IPS-18c (cell line): ENCODE results near the gene RAET1E.
"Not testable (repeated sequence)": the region's sequence is repeated elsewhere in the genome, so short reads cannot be mapped to it uniquely, and the experiment has no call there.

Experiments
- H3K4me3 ChIP-seq: 2 replicates; pipeline ENCODE4 v1.7.0; 2013; ENCODE audit warnings: low read depth, mild to moderate bottlenecking, low read length, moderate library complexity; ENCODE audit not compliant: insufficient read depth
- H3K9me3 ChIP-seq: one replicate; pipeline ENCODE4 v1.6.1; 2013; ENCODE audit warnings: mild to moderate bottlenecking, low read length, moderate library complexity; ENCODE audit not compliant: control insufficient read depth, insufficient read depth

Gene RAET1E

GRCh38 chr6:149860834-149861602, 36.9 kb downstream of the RAET1E start:
- H3K9me3 ChIP-seq, result no peaks in the 10 kb centered on the region

GRCh38 chr6:149860513-149860833, 37.4 kb downstream of the RAET1E start:
- Histone ChIP-seq H3K4me3 (no peak overlapping the region), H3K9me3 (no peaks in the 10 kb centered on the region)

More at GRCh38 chr6:149860834-149861602, 36.9 kb downstream of the RAET1E start:
- no peak overlapping the region for H3K4me3 ChIP-seq

GRCh38 chr6:149859938-149860337, 38.0 kb downstream of the RAET1E start:
- Histone ChIP-seq H3K9me3 (no peaks in the 10 kb centered on the region), H3K4me3 (no peak overlapping the region)

- no peaks in the 10 kb centered on the region for H3K9me3 ChIP-seq
- H3K4me3 ChIP-seq, result no peak overlapping the region
These were observed 38.5 kb downstream of the RAET1E start for GRCh38 chr6:149859368-149859767.

GRCh38 chr6:149857541-149857940, 40.4 kb downstream of the RAET1E start:
- Histone ChIP-seq H3K4me3 (no peak overlapping the region), H3K9me3 (no peaks in the 10 kb centered on the region)

GRCh38 chr6:149856256-149856994, 41.5 kb downstream of the RAET1E start:
- Histone ChIP-seq H3K9me3 (no peaks in the 10 kb centered on the region), H3K4me3 (no peak overlapping the region)

GRCh38 chr6:149855741-149856140, 42.2 kb downstream of the RAET1E start:
- no peak overlapping the region for H3K4me3 ChIP-seq
- H3K9me3 ChIP-seq, result no peaks in the 10 kb centered on the region

- Histone ChIP-seq H3K9me3 (no peaks in the 10 kb centered on the region), H3K4me3 (no peak overlapping the region)
These were observed 42.8 kb downstream of the RAET1E start for GRCh38 chr6:149855040-149855654.

GRCh38 chr6:149854532-149854931, 43.4 kb downstream of the RAET1E start:
- no peak overlapping the region for H3K4me3 ChIP-seq

GRCh38 chr6:149854017-149854416, 43.9 kb downstream of the RAET1E start:
- not testable (repeated sequence) for H3K9me3 ChIP-seq, H3K4me3 ChIP-seq

More at GRCh38 chr6:149854532-149854931, 43.4 kb downstream of the RAET1E start:
- no peaks in the 10 kb centered on the region for H3K9me3 ChIP-seq

- no peaks in the 10 kb centered on the region for H3K9me3 ChIP-seq
- no peak overlapping the region for H3K4me3 ChIP-seq
These were observed 45.0 kb downstream of the RAET1E start for GRCh38 chr6:149852881-149853280.

GRCh38 chr6:149852180-149852579, 45.7 kb downstream of the RAET1E start:
- no peak overlapping the region for H3K4me3 ChIP-seq
- H3K9me3 ChIP-seq, result no peaks in the 10 kb centered on the region

GRCh38 chr6:149851461-149852110, 46.3 kb downstream of the RAET1E start:
- H3K4me3 ChIP-seq, result no peak overlapping the region
- no peaks in the 10 kb centered on the region for H3K9me3 ChIP-seq

GRCh38 chr6:149848343-149848742, 49.6 kb downstream of the RAET1E start:
- not testable (repeated sequence) for H3K9me3 ChIP-seq, H3K4me3 ChIP-seq
